T-cell (primary cell): Measurements from ENCODE around the gene LTO1. TPM values are rescaled to one million over a fixed set of nuclear protein-coding genes. Genes with fewer than 3 reads are reported as not detected.

ENCODE experiments used
- ATAC-seq, 4 experiments: fragments of 200-7000 bp in 3 of 4; fragments of 150-1000 bp in 1 of 4; cut with Tn5 transposase; replicated peaks in 1 of 4; 1 replicate in 3 of 4; 2 replicates in 1 of 4; pipeline ENCODE4 v1.10.0; 2021; ENCODE audit warnings: moderate library complexity in 3 of 4, mild to moderate bottlenecking in 2 of 4, moderate number of reproducible peaks in 1 of 4
- CTCF ChIA-PET, 2 donors: fragments of 300-600 bp; sonication (Branson Sonifier 250); formaldehyde crosslinking; loops; one replicate each; lab custom pipeline; 2022; ENCODE audit warnings: antibody characterized with exemption in 2 of 2; lab: Charles Lee
- POLR2A ChIA-PET, 2 donors: fragments of 300-600 bp; sonication (Branson Sonifier 250); formaldehyde crosslinking; loops; one replicate each; lab custom pipeline; 2022; ENCODE audit warnings: antibody characterized with exemption in 2 of 2; lab: Charles Lee
- DNase-seq, 35 experiments: peaks; one replicate each; pipeline versions ENCODE4 v3.0.0 to v3.0.0-alpha.2; 2013 to 2023
- H3K27ac ChIP-seq: one replicate; pipeline ENCODE4 v1.5.1; 2013; ENCODE audit warnings: low read length
- H3K27me3 ChIP-seq, 2 experiments: replicated peaks in 1 of 2; 1 replicate in 1 of 2; 2 replicates in 1 of 2; pipeline versions ENCODE4 v1.6.1 to v1.7.0; 2013; ENCODE audit warnings: low read length in 1 of 2, mixed read lengths in 1 of 2; ENCODE audit not compliant: control insufficient read depth in 2 of 2, insufficient read depth in 2 of 2; ENCODE audit errors: extremely low read depth in 1 of 2
- H3K36me3 ChIP-seq, 2 donors: 1 replicate in 1 of 2; 2 replicates in 1 of 2; pipeline versions ENCODE4 v1.6.1 to v1.7.0; 2013; ENCODE audit warnings: low read length in 1 of 2; ENCODE audit not compliant: control insufficient read depth in 2 of 2, insufficient read depth in 1 of 2; ENCODE audit errors: extremely low read depth in 1 of 2
- H3K4me1 ChIP-seq, 2 experiments: 1 replicate in 1 of 2; 2 replicates in 1 of 2; pipeline versions ENCODE4 v1.6.1 to v1.7.0; 2013; ENCODE audit warnings: low read length in 2 of 2, mixed read lengths in 1 of 2; ENCODE audit not compliant: insufficient read depth in 2 of 2, control insufficient read depth in 1 of 2; ENCODE audit errors: extremely low read depth in 1 of 2
- H3K4me3 ChIP-seq, 2 donors: 1 replicate in 1 of 2; 2 replicates in 1 of 2; pipeline versions ENCODE4 v1.5.1 to v1.7.0; 2013; ENCODE audit warnings: mild to moderate bottlenecking in 2 of 2, low read length in 1 of 2, moderate library complexity in 1 of 2; ENCODE audit not compliant: control insufficient read depth in 1 of 2; ENCODE audit errors: extremely low read depth in 1 of 2
- H3K9me3 ChIP-seq: 2 replicates; pipeline ENCODE4 v1.7.0; 2013
- H3K27ac Mint-ChIP-seq, 2 donors: one replicate each; pipeline ENCODE4 v1.8.0; 2020 to 2021; ENCODE audit warnings: mild to moderate bottlenecking in 2 of 2, mixed read lengths in 2 of 2
- H3K27me3 Mint-ChIP-seq, 2 donors: one replicate each; pipeline ENCODE4 v1.8.0; 2021 to 2022; ENCODE audit warnings: mixed read lengths in 2 of 2
- H3K36me3 Mint-ChIP-seq: one replicate; pipeline ENCODE4 v1.8.0; 2021; ENCODE audit warnings: mixed read lengths
- H3K4me1 Mint-ChIP-seq, 3 donors: one replicate each; pipeline ENCODE4 v1.8.0; 2020 to 2022; ENCODE audit warnings: mixed read lengths in 3 of 3, mild to moderate bottlenecking in 1 of 3
- H3K4me3 Mint-ChIP-seq, 3 donors: one replicate each; pipeline ENCODE4 v1.8.0; 2020 to 2022; ENCODE audit warnings: mild to moderate bottlenecking in 3 of 3, mixed read lengths in 3 of 3, moderate library complexity in 3 of 3
- H3K9me3 Mint-ChIP-seq, 3 donors: one replicate each; pipeline ENCODE4 v1.8.0; 2020 to 2022; ENCODE audit warnings: mixed read lengths in 3 of 3
- WGBS: methylation state at CpG from one replicate; pipeline ENCODE4 v1.1.5; 2013; ENCODE audit warnings: missing lambda C conversion rate; ENCODE audit not compliant: insufficient coverage; 5-methylcytosine and 5-hydroxymethylcytosine counted together
- total RNA-seq, 35 experiments: library from RNA in 6 of 35; stranded (reverse) in 6 of 35; fragments of 120-200 nt in 1 of 35; gene quantifications; one replicate each; pipeline versions ENCODE4 v1.2.1 to v1.2.4 and lab custom pipeline; 2013 to 2026

LTO1 gene
- total RNA-seq, 5 donors from 2014 or later (not counting 1 experiment from before 2014, with no cell fraction given) = 31.8 to 64.2 (median 57.4) TPM

GRCh38 chr11:69702769-69703452, 27.8 kb upstream of the LTO1 start:
- no peak for DNase-seq
- no peak for ATAC-seq
- no peaks in the 10 kb centered on the region for H3K36me3 Mint-ChIP-seq
- H3K4me1 Mint-ChIP-seq = peaks cover 6 to 16% (median 11%) of the 10 kb centered on the region in 3 donors
- no peak overlapping the region for H3K27ac ChIP-seq
- H3K9me3 ChIP-seq = no peaks in the 10 kb centered on the region
- no peak overlapping the region for H3K27ac Mint-ChIP-seq
- peaks cover 13 to 76% of the 10 kb centered on the region in 2 experiments for H3K27me3 ChIP-seq
- peak overlapping the region in 1 of 3 donors; percentile 42 for H3K4me3 Mint-ChIP-seq
- peaks cover 39 to 67% of the 10 kb centered on the region in 2 donors for H3K27me3 Mint-ChIP-seq
- H3K9me3 Mint-ChIP-seq = no peaks in the 10 kb centered on the region
- H3K36me3 ChIP-seq = no peaks in the 10 kb centered on the region
- WGBS = 8% methylated on average over 43 of the region's 45 CpGs
- peaks cover 0 to 15% of the 10 kb centered on the region in 2 experiments for H3K4me1 ChIP-seq
- no peak overlapping the region for H3K4me3 ChIP-seq
- ChIA-PET POLR2A (no interaction called here), CTCF (no interaction called here)

- H3K36me3 ChIP-seq = no peaks in the 10 kb centered on the region
- H3K27ac ChIP-seq = no peak overlapping the region
- Mint-ChIP-seq H3K4me1 (peaks cover 6 to 15% (median 11%) of the 10 kb centered on the region in 3 donors), H3K4me3 (no peak overlapping the region), H3K9me3 (no peaks in the 10 kb centered on the region), H3K27me3 (peaks cover 41 to 67% of the 10 kb centered on the region in 2 donors), H3K27ac (no peak overlapping the region), H3K36me3 (no peaks in the 10 kb centered on the region)
- H3K4me3 ChIP-seq = no peak overlapping the region
- ChIA-PET POLR2A (no interaction called here), CTCF (no interaction called here)
- H3K9me3 ChIP-seq = no peaks in the 10 kb centered on the region
- DNase-seq = no peak
- WGBS = 3% methylated on average over 33 of the region's 35 CpGs
- ATAC-seq = no peak
- peaks cover 0 to 15% of the 10 kb centered on the region in 2 experiments for H3K4me1 ChIP-seq
- H3K27me3 ChIP-seq = peaks cover 12 to 81% of the 10 kb centered on the region in 2 experiments
Measured at GRCh38 chr11:69702239-69702691, 27.1 kb upstream of the LTO1 start.

GRCh38 chr11:69700278-69701140, 25.4 kb upstream of the LTO1 start:
- ATAC-seq = no peak
- Histone ChIP-seq H3K36me3 (no peaks in the 10 kb centered on the region), H3K4me3 (no peak overlapping the region), H3K27ac (no peak overlapping the region), H3K4me1 (peaks cover 0 to 15% of the 10 kb centered on the region in 2 experiments), H3K27me3 (peaks cover 11 to 79% of the 10 kb centered on the region in 2 experiments), H3K9me3 (no peaks in the 10 kb centered on the region)
- H3K27ac Mint-ChIP-seq = no peak overlapping the region
- POLR2A ChIA-PET = no interaction called here
- CTCF ChIA-PET = no interaction called here
- no peaks in the 10 kb centered on the region for H3K9me3 Mint-ChIP-seq
- no peaks in the 10 kb centered on the region for H3K36me3 Mint-ChIP-seq
- no peak for DNase-seq
- H3K4me1 Mint-ChIP-seq = peaks cover 2 to 9% (median 7%) of the 10 kb centered on the region in 3 donors
- 20% methylated on average over 12 of the region's 20 CpGs for WGBS
- peak overlapping the region in 1 of 3 donors; percentile 30 for H3K4me3 Mint-ChIP-seq
- peaks cover 41 to 69% of the 10 kb centered on the region in 2 donors for H3K27me3 Mint-ChIP-seq

- no peaks in the 10 kb centered on the region for H3K36me3 ChIP-seq
- H3K27ac Mint-ChIP-seq = no peak overlapping the region
- H3K27me3 ChIP-seq = peaks cover 7 to 76% of the 10 kb centered on the region in 2 experiments
- H3K36me3 Mint-ChIP-seq = no peaks in the 10 kb centered on the region
- ChIA-PET POLR2A (no interaction called here), CTCF (no interaction called here)
- H3K9me3 ChIP-seq = no peaks in the 10 kb centered on the region
- peaks cover 45 to 64% of the 10 kb centered on the region in 2 donors for H3K27me3 Mint-ChIP-seq
- H3K4me1 Mint-ChIP-seq = peaks cover 0 to 5% (median 4%) of the 10 kb centered on the region in 3 donors
- no peak overlapping the region for H3K4me3 Mint-ChIP-seq
- no peak for DNase-seq
- no peak overlapping the region for H3K27ac ChIP-seq
- H3K4me3 ChIP-seq = no peak overlapping the region
- H3K4me1 ChIP-seq = peaks cover 0 to 9% of the 10 kb centered on the region in 2 experiments
- no peak for ATAC-seq
- WGBS = 89% methylated on average over 11 of the region's 13 CpGs
- no peaks in the 10 kb centered on the region for H3K9me3 Mint-ChIP-seq
Measured at GRCh38 chr11:69699213-69699612, 24.1 kb upstream of the LTO1 start.

- 100% methylated on average over 1 of the region's 2 CpGs for WGBS
- Mint-ChIP-seq H3K27ac (no peak overlapping the region), H3K36me3 (no peaks in the 10 kb centered on the region), H3K4me3 (no peak overlapping the region), H3K27me3 (peaks cover 45 to 67% of the 10 kb centered on the region in 2 donors), H3K9me3 (no peaks in the 10 kb centered on the region), H3K4me1 (peaks cover 0 to 5% (median 4%) of the 10 kb centered on the region in 3 donors)
- ChIA-PET CTCF (no interaction called here), POLR2A (no interaction called here)
- no peak overlapping the region for H3K27ac ChIP-seq
- H3K27me3 ChIP-seq = peaks cover 7 to 71% of the 10 kb centered on the region in 2 experiments
- ATAC-seq = no peak
- peaks cover 0 to 7% of the 10 kb centered on the region in 2 experiments for H3K4me1 ChIP-seq
- H3K4me3 ChIP-seq = no peak overlapping the region
- no peaks in the 10 kb centered on the region for H3K36me3 ChIP-seq
- no peaks in the 10 kb centered on the region for H3K9me3 ChIP-seq
- no peak for DNase-seq
Measured at GRCh38 chr11:69698362-69698761, 23.2 kb upstream of the LTO1 start.

- peaks cover 45 to 63% of the 10 kb centered on the region in 2 donors for H3K27me3 Mint-ChIP-seq
- H3K36me3 ChIP-seq = no peaks in the 10 kb centered on the region
- H3K9me3 ChIP-seq = no peaks in the 10 kb centered on the region
- peaks cover 0 to 2% (median 2%) of the 10 kb centered on the region in 3 donors for H3K4me1 Mint-ChIP-seq
- no peaks in the 10 kb centered on the region for H3K9me3 Mint-ChIP-seq
- ATAC-seq (no peak), DNase-seq (no peak)
- no peaks in the 10 kb centered on the region for H3K36me3 Mint-ChIP-seq
- H3K27ac Mint-ChIP-seq = no peak overlapping the region
- H3K4me3 Mint-ChIP-seq = no peak overlapping the region
- 81% methylated on average over 6 of the region's 10 CpGs for WGBS
- ChIA-PET CTCF (no interaction called here), POLR2A (no interaction called here)
- no peak overlapping the region for H3K4me3 ChIP-seq
- H3K4me1 ChIP-seq = peaks cover 0 to 3% of the 10 kb centered on the region in 2 experiments
- H3K27ac ChIP-seq = no peak overlapping the region
- peaks cover 5 to 70% of the 10 kb centered on the region in 2 experiments for H3K27me3 ChIP-seq
Measured at GRCh38 chr11:69697861-69698260, 22.7 kb upstream of the LTO1 start.
